Small intestine (tissue), 7 donors: ENCODE results near the gene BTRC. TPM values are rescaled to one million over a fixed set of nuclear protein-coding genes. Genes with fewer than 3 reads are reported as not detected.

Source experiments
- DNase-seq, 2 donors: peaks; one replicate each; pipeline versions ENCODE4 v3.0.0 to v3.0.0-alpha.2; 2013
- FAIRE-seq: peaks from 2 replicates; lab custom pipeline; 2012; peaks lifted over from hg19 to GRCh38; lab: Jason Lieb, UNC
- H3K27ac ChIP-seq, 3 donors: one replicate each; pipeline ENCODE4 v1.5.1; 2013; ENCODE audit warnings: low read length in 2 of 3, mild to moderate bottlenecking in 2 of 3, control low read depth in 1 of 3, inconsistent platforms in 1 of 3, low read depth in 1 of 3, moderate library complexity in 1 of 3
- H3K27me3 ChIP-seq, 3 donors: one replicate each; pipeline ENCODE4 v1.6.1; 2013; ENCODE audit warnings: low read length in 3 of 3, inconsistent platforms in 1 of 3; ENCODE audit not compliant: control insufficient read depth in 3 of 3, insufficient read depth in 3 of 3
- H3K36me3 ChIP-seq, 3 donors: one replicate each; pipeline ENCODE4 v1.6.1; 2013; ENCODE audit warnings: low read length in 3 of 3, inconsistent platforms in 1 of 3, low read depth in 1 of 3, mild to moderate bottlenecking in 1 of 3, moderate library complexity in 1 of 3; ENCODE audit not compliant: control insufficient read depth in 3 of 3, insufficient read depth in 2 of 3
- H3K4me1 ChIP-seq, 3 donors: one replicate each; pipeline ENCODE4 v1.6.1; 2013; ENCODE audit warnings: low read length in 2 of 3, inconsistent platforms in 1 of 3, low read depth in 1 of 3, mild to moderate bottlenecking in 1 of 3, moderate library complexity in 1 of 3; ENCODE audit not compliant: control insufficient read depth in 3 of 3, insufficient read depth in 2 of 3
- H3K4me3 ChIP-seq, 3 donors: one replicate each; pipeline ENCODE4 v1.5.1; 2013; ENCODE audit warnings: low read length in 3 of 3, control low read depth in 1 of 3, inconsistent platforms in 1 of 3, low read depth in 1 of 3, mild to moderate bottlenecking in 1 of 3, moderate library complexity in 1 of 3
- H3K9me3 ChIP-seq, 2 donors: one replicate each; pipeline ENCODE4 v1.6.1; 2013; ENCODE audit warnings: low read depth in 1 of 2, low read length in 1 of 2; ENCODE audit not compliant: control insufficient read depth in 2 of 2, insufficient read depth in 1 of 2
- WGBS, 3 donors: extraction: QIAGEN DNeasy Blood & Tissue Kit; methylation state at CpG; one replicate each; pipeline ENCODE4 v1.1.7; 2013; 5-methylcytosine and 5-hydroxymethylcytosine counted together
- polyA plus RNA-seq, 4 donors: library from polyadenylated mRNA; stranded (reverse) in 3 of 4; unstranded in 1 of 4; fragments of 200-250 nt in 3 of 4; fragments of 120-200 nt in 1 of 4; gene quantifications; one replicate each; pipeline versions ENCODE4 v1.2.1 to v1.2.3, GENCODE V29; 2013
- donor health status: healthy with polysubstance abuse.
- donor health status: control.
- donor health status: control.
- donor health status: Bipolar disorder and iron deficiency.
- donor health status: healthy.

The BTRC gene
- polyA plus RNA-seq, 4 donors = 3.0 to 12.5 (median 4.9) TPM

DNA sequence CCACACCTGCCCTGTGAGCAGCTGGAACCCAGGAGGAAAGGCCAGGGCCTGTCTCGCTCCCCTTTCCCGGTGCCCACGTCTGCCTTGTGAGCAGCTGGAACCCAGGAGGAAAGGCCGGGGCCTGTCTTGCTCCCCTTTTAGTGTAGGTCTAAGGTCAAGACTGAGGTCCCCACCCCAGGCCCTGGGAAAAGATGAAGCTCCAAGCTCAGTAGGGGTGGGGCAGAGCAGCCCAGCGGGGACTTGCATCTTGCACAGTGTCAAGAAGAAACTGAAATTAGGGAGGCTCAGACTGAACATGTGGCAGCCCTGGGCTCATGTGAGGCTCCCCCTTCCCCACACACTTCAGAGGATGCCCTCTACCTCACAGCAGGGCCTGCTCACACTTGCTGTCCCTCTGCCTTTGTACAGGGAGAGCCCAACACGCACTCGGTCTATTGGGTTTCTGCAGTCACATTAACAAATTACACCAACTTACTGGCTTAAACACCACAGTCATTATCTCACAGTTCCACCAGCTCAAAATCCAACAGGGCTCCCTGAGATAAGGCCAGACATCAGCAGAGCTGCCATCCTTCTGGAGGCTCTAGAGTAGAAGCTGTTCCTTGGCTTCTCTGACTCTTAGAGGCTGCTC lies 221.7 kb downstream of the BTRC start:
- no peak for FAIRE-seq

DNA sequence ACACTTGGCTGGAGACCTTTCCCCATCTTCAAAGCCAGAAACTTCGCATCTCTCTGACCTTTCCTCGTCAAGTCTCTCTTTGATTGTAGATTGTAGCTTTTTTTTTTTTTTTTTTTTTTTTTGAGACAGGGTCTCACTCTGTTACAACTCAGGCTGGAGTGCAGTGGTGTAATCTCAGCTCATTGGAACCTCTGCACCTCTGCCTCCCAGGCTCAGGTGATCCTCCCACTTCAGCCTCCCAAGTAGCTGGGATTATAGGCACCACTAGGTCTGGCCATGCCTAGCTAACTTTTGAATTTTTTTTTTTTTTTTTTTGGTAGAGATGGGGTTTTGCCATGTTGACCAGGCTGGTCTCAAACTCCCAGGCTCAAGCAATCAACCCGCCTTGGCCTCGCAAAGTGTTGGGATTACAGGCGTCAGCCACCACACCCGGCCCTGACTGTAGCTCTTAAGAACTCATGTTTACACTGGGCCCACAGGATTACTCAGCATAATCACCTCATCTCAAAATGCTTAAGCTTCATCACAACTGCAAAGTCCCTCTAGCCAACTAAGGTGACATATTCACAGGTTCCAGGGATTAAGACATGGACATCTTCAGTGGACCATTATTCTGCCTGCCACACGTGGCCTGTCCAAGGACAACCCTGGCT lies 222.4 kb downstream of the BTRC start:
- WGBS, 3 donors = 85 to 92% (median 88%) methylated on average over 7 of the region's 7 CpGs

More for the DNA sequence above, 221.7 kb downstream of the BTRC start:
- 82 to 92% (median 88%) methylated on average over 6 to 7 of the region's 7 CpGs for WGBS, 3 donors
- Histone ChIP-seq H3K9me3 (peaks cover 0 to 9% of the 10 kb centered on the region in 2 donors), H3K36me3 (peaks cover 0 to 59% (median 11%) of the 10 kb centered on the region in 3 donors), H3K27ac (no peak overlapping the region), H3K4me1 (peaks cover 0 to 5% (median 0%) of the 10 kb centered on the region in 3 donors), H3K27me3 (peaks cover 0 to 4% (median 0%) of the 10 kb centered on the region in 3 donors), H3K4me3 (no peak overlapping the region)
- no peak for DNase-seq

DNA sequence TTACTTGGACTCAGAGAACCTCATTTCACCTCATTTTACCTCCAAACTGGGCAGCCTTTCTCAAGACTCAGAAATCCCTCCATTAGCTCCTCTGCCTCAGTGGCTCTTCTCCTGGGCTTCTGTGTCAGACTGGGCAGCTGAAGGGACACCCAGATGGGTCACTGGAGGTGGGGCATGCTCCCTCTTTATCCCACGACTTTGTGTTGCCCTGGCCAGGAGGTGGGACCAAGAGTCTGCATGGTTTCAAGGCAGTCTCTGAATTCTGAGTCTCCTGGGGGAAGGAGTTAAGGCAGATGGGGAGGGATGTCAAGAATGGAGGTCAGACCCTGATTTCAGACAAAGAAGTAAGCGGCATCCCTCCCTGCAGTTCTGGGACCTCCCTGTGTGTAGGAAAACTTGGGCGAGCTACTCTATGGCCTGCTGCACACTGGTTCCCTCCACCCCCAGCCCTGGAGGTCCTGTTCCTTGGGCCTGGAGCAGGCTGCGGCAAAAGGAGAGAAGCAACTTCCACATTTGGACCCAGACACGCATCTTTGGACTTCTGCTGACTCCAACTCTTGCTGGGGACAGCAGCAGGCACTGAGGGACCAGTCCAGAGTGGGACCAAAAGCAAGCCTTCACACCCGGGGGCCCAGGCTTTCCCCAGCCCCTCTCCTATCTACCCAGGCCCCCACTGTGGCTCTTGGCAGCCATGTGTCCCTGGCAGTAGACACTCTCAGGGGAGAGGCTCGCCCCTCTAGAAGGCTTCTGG lies 223.3 kb downstream of the BTRC start:
- H3K36me3 ChIP-seq = peaks cover 0 to 72% (median 11%) of the 10 kb centered on the region in 3 donors
- 89 to 91% (median 90%) methylated on average over 7 of the region's 7 CpGs for WGBS, 3 donors
- DNase-seq (no peak), FAIRE-seq (no peak)
- no peaks in the 10 kb centered on the region for H3K27me3 ChIP-seq
- H3K4me1 ChIP-seq = no peaks in the 10 kb centered on the region
- H3K4me3 ChIP-seq = no peak overlapping the region
- peaks cover 0 to 9% of the 10 kb centered on the region in 2 donors for H3K9me3 ChIP-seq
- no peak overlapping the region for H3K27ac ChIP-seq

More for the DNA sequence above, 222.4 kb downstream of the BTRC start:
- Histone ChIP-seq H3K4me3 (no peak overlapping the region), H3K27me3 (no peaks in the 10 kb centered on the region), H3K27ac (no peak overlapping the region), H3K9me3 (peaks cover 0 to 9% of the 10 kb centered on the region in 2 donors), H3K36me3 (peaks cover 0 to 66% (median 11%) of the 10 kb centered on the region in 3 donors), H3K4me1 (no peaks in the 10 kb centered on the region)
- no peak for FAIRE-seq
- no peak for DNase-seq

DNA sequence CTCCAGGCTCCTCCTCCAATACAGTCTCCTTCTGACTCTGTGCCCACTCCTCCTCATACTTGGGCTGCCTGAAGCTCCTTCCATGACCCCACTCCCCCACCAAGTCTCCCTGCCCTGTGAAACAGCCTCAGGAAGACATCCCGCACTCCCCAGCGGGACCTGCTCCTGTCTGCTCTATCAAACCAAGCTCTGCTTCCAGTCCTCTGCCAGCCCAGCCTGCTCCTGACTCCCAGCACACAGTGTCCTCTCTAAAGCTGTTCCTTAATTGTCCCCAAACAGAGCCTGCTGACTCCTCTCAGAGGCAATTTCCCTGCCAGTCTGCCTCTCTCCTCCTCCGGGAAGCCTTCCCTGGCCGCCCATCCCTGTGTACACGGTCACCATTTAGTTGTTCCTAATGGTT lies 224.2 kb downstream of the BTRC start:
- no peaks in the 10 kb centered on the region for H3K27me3 ChIP-seq
- 84 to 91% (median 85%) methylated on average over 5 of the region's 5 CpGs for WGBS, 3 donors
- no peaks in the 10 kb centered on the region for H3K4me1 ChIP-seq
- FAIRE-seq = no peak
- peaks cover 0 to 2% of the 10 kb centered on the region in 2 donors for H3K9me3 ChIP-seq
- no peak for DNase-seq
- no peak overlapping the region for H3K27ac ChIP-seq
- peaks cover 4 to 78% (median 11%) of the 10 kb centered on the region in 3 donors for H3K36me3 ChIP-seq
- H3K4me3 ChIP-seq = no peak overlapping the region

DNA sequence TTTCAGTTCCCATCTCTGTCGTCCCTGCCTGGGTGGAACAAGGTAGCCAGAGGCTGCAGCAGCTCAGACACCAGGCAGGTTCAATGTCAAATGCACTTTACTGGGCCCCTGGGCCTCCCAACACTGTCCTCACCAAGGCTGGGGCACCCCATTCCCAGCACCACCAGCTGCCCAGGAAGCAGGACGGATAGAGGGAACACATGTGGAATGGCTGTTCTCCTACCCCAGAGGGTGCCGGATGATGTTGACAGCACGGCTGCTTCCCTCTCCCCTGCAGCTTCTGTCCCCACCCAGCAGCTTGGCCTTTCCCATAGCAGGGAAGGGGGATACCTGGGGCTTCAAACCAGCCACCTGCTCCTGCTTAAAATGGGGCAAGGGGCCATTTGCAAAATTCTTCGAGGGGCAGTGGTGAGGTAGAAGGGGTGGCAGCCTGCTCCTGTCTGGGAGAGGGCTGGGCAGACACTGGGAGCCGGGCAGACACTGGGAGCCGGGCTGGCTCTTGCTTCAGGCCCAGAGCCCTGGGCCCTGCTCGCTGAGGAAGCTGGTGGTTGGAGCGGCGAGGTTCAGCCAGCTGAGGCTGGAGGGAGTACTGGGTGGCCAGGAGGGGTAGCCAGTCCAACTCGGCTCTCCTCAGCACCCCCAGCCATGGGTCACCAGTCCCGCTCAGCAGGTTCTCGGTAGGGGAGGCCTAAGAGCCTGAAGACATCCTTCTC lies 225.0 kb downstream of the BTRC start:
- Histone ChIP-seq H3K9me3 (no peaks in the 10 kb centered on the region), H3K27me3 (no peaks in the 10 kb centered on the region), H3K4me3 (no peak overlapping the region), H3K27ac (no peak overlapping the region), H3K4me1 (no peaks in the 10 kb centered on the region), H3K36me3 (peaks cover 6 to 80% (median 11%) of the 10 kb centered on the region in 3 donors)
- 93 to 95% (median 93%) methylated on average over 11 to 13 of the region's 13 CpGs for WGBS, 3 donors
- no peak for DNase-seq
- FAIRE-seq = no peak

DNA sequence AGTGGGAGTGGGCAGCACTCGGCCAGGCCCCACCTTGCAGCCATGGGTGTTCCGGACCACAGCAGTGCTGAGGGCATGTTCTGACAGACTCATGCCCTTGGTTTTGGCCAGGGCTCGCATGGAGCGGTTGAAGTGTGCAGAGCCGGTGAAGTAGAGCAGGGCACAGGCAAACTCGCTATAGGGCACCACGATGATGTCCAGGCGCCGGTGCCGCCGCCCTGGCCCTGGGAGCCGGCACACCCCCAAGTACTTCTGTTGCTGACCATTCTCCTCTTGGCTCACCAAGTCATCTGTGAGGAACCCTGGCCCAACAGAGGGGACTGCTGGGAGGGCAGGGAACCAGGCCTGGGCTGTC lies 225.5 kb downstream of the BTRC start:
- 96 to 98% (median 97%) methylated on average over 12 of the region's 12 CpGs for WGBS, 3 donors
- no peaks in the 10 kb centered on the region for H3K27me3 ChIP-seq
- DNase-seq (no peak), FAIRE-seq (no peak)
- H3K4me3 ChIP-seq = no peak overlapping the region
- no peaks in the 10 kb centered on the region for H3K9me3 ChIP-seq
- H3K27ac ChIP-seq = no peak overlapping the region
- no peaks in the 10 kb centered on the region for H3K4me1 ChIP-seq
- H3K36me3 ChIP-seq = peaks cover 7 to 80% (median 11%) of the 10 kb centered on the region in 3 donors

DNA sequence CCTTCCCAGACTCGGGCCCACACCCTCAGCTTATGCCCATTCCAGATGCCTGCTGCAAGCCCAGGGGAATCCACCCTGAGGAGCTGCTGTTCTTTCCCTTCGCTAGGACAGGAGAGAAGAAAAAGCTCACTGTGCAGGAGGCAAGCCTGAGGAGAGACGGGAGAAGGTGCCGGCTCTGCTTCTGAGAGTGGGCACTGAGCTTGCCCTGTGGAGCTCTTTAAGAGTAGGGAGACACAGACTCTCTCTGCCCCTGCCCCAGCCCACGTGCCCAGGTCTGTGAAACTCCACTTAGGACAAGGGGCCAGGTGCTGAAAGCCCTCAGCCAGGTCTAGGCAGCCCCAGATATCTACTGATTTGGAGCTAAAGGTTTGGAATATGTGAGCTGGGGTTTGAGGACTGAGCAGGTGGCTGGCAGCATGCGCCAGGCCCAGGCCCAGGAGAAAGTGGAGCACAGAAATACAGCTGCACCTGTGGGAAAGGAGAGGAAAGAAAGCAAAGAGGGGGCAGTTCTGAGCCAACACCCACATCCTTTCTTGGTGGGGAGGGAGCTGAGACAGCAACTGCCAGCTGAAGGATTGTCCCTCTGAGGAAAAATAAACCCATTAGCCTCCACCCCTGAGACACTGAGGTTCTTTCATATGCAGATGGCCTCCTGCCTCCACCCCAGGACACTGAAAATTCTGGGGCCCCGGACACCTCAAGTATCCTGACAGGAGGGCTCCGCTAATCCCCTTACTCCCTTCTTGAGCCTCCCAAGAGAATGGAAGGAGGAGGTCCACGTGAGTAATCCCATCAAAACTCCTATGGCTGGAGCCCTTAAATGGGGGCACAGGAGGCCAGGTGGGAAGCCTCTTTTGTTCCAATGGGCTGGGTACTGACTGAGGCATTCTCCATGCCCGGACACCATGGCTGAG lies 226.8 kb downstream of the BTRC start:
- Histone ChIP-seq H3K9me3 (no peaks in the 10 kb centered on the region), H3K27ac (no peak overlapping the region), H3K4me3 (no peak overlapping the region), H3K36me3 (peaks cover 8 to 82% (median 11%) of the 10 kb centered on the region in 3 donors), H3K27me3 (no peaks in the 10 kb centered on the region), H3K4me1 (no peaks in the 10 kb centered on the region)
- DNase-seq (no peak), FAIRE-seq (no peak)
- whole genome bisulfite sequencing, 3 donors = 87 to 95% (median 92%) methylated on average over 10 of the region's 10 CpGs
